OCI-M1 (cell line): ENCODE data around the gene ZDHHC22.

Source experiments
- DNase-seq: peaks from one replicate; lab custom pipeline; 2025; lab: John Stamatoyannopoulos, UW

Gene ZDHHC22

GRCh38 chr14:77157740-77158139 lies 16.1 kb upstream of the ZDHHC22 start:
- DNase-seq = no peak

DNA sequence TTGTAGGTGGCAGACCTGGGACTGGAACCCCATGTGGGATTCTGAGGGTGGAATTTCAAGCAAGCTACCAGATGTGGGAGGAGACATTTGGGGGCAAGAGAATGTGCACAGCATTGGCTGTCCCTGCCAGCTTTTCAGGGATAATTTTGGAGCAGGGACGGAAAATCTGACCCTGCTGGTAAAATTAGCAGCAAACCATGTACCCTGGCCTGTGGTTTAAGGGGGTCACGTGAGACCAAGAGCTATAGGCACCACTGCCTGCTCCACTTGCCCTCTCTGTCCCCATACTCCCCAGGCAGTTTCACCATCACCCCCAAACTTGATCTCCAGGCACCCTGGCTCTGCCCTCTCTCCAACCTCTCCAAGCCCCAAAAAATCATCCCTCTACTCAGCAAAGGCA lies 13.5 kb upstream of the ZDHHC22 start:
- DNase-seq = no peak

GRCh38 chr14:77154421-77154820 lies 12.8 kb upstream of the ZDHHC22 start:
- no peak for DNase-seq

- DNase-seq = no peak
Observed at GRCh38 chr14:77153802-77154201, 12.2 kb upstream of the ZDHHC22 start.

DNA sequence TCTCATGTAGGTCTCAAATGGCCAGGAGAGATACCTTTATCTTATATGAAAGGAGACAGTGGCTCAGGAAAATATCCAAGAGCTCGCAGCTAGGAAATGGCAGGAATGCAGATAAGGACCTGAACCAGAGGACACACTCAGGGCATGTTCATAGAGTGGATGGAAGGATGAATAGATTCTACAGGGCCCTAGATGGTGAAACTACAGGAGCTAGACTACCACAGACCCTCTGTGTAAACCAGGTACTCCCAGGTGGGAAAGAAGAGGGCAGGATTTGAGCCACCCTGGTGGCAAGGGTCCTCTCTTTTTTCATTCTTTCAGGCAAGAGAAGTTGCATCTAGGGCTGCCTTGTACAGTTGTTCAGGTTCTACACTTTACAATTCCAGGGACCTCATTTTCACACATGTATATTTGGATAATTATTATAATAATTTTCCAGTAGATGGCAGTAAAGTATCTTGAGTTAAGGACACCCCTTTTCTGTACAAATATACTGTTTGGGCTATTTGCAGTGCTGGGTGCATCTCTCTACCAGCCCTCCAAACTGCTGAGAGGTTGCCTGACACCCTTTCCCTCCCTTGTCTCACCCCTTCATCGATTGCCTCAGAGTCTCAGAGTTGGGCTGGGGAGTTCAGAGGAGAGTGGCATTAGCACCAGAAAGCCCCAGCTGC lies 10.5 kb upstream of the ZDHHC22 start:
- peak; percentile 52 for DNase-seq

DNA sequence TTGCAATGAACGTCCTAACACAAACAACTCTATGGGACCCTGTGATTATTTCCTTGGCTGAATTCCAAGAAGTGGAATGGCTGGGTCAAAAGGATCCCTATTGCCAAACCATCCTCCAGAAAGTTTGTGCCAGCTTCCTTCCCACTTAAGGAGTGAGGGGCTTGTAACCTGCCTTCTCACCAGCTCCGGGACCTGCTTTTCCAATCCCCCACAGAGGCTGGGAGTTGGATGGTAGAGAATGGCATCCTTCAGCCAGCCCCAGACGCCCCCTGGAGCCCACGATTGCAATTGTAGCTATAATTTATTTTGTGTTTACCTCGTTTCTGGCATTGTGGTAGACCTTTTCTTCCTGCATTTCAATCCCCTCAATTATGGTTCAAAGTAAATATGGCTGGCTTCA lies 9.7 kb upstream of the ZDHHC22 start:
- DNase-seq = peak; percentile 35

DNA sequence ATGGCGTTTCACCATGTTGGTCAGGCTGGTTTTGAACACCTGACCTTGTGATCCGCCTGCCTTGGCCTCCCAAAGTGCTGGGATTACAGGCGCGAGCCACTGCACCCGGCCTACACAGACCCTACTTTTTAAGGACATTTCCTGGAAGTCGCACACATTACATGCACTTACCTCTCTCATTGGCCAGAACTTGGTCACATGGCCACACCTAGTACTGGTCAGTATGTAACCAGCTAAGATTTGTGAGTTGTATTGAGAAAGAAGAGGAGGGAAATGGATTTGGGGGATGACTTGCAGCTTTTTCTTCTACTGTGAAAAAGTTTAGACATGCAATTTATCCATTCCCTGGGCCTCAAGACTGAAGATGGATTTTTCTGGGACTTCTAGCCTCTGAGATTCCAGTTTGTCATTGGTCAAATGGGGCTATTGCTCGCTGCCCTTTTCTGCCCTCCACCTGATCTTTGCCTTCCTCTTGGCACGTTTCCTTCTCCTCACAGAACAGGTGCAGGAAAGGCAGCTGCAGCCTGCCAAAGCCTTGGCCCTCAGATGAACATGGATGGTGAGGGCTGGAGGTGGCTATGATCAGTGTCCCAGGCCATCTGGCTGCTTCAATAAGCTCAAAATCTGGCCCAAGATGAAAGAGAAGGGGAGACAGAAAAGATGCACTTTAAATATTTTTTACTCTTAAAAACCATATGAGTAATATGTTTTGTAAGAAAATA lies 7.1 kb upstream of the ZDHHC22 start:
- peak; percentile 30 for DNase-seq

- DNase-seq = no peak
Observed at GRCh38 chr14:77145975-77146740, 4.6 kb upstream of the ZDHHC22 start.

DNA sequence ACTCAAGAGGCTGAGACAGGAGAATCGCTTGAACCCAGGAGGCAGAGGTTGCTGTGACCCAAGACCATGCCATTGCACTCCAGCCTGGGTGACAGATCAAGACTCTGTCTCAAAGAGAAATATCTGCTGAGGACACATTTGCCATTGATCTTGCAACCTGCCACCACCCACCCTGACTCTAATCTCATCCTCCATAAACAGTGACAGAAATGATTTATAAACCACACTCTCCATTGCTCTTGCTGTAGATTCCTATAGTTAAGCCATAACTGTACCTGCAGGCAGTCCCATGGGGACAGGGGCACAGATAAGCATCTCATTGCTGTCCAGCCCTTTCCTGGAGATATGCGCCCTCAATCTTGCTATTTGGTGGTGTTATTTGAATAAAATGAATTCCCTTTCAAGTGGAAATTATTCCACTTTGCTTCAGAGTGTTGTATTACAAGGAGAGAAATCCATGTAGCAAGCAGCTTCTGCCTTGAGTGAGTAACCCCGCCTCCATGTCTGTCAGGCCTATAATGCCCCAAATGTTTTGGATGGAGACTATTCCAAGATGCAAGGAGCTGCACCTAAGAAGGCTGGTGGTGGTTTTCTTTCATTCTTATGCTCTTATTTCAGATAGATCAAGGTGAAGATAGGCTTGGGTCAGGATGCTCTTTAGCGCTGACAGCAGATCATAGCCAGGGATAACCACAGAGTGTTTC lies 3.0 kb upstream of the ZDHHC22 start:
- no peak for DNase-seq

- DNase-seq = peak; percentile 10
Observed at GRCh38 chr14:77143071-77143470, 1.5 kb upstream of the ZDHHC22 start.

DNA sequence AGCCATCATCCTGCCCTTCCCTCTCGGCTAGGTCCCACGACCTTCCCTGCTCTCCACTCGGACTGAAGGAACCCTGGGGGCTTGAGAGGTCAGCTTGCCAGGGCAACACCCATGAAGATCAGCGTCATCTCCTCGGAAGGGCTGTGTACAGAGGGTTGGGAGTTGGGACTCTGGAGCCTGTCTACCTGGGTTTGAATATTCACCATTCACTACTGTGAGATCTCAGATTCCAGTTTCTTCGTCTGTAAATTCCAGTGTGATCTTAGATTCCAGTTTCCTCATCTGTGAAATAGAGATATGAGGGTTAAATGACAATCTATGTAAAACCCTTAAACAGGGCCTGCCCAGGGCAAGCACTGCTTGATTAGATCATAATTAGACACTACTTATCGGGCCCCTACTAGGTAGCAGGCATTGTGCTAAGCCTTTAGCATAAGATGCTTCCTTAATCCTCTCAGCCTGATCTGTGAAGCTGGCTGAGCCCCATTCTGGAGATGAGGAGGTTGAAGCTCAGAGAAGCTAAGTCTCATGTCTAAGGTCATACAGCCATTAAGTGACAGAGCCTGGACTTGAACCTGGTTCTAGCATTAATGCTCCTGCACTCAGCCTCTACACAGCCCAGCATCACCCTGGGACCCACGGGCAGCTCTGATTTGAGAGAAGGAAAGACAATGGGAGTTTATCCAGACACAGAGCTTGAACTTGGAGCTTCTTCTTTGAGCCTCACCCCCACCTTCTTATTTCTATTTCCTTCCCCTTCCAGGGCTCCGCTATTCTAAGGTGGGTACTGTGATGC lies 612 bp upstream of the ZDHHC22 start:
- DNase-seq = no peak

DNA sequence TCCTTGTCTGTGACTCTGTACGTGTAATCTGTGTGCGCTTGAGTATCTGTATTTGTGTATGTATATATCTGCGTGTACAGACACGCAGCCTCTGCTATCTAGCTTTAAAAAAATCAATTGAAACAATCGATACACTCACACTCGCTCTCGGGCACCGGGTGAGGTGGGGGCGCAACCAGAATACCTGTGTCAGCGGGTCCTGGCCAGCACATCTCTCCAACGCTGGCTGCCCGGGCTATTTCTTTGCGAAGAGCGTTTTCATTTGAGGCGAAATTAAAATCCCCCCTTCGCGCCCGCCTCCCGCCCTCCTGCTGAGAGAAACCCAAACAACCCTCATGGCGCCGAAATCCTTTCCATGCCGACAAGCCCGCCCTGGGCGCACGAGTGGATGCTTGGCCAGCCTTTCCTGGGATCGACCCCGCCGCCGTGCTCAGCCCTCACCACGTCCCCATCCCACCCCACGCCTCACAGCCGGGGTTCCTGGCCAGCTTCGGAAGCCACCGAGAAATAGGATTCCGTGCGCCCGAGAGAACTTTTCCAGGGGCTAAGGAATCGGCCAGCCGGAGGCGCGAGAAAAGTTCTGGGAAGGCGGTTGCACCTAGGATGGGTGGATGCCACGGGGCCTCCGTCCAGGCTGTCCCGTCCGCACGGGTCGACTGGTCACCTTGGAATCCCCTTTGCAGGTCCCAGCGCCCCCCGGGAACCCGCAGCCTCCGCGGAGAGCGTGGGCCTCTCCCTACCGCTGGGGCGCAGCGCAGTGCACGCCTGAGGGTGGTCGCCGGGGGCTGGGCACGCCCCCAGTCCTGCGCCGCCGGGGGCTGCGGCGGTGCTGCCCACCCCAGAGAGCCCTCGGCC lies 1.0 kb downstream of the ZDHHC22 start:
- DNase-seq = no peak

GRCh38 chr14:77139540-77140358 lies 1.8 kb downstream of the ZDHHC22 start:
- DNase-seq = peak; percentile 48

GRCh38 chr14:77139022-77139421 lies 2.6 kb downstream of the ZDHHC22 start:
- no peak for DNase-seq

DNA sequence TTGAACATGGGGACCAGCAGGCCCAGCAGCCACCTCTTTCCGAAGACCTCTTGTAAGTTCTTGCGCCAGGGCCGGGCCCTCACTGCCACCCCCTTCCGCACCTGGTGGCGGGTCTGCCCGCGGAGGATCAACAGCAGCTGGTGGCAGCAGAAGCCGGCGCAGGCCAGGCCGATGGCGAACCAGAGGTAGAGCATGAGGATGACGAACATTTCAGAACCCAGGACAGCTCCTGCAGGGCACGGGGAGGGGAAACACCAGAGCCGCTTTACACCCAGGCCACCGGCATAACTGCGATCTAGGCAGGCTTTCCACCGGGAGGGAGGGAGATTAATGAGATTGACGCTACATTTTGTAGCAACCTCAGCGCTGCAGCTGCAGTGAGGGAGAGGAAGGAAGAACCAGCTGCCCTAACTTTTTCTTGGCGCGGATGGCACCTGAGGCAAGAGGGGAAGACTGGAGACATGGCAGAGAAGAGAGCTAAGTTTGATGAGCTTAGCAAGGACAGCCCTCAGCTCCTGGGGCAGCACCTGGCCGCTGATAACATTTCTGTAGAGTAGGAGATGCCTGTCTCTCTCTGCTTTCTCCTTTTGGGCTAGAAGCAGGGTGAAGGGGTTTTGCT lies 7.8 kb downstream of the ZDHHC22 start:
- peak; percentile 53 for DNase-seq

GRCh38 chr14:77131871-77132486 lies 9.6 kb downstream of the ZDHHC22 start:
- no peak for DNase-seq

- DNase-seq = no peak
Observed at GRCh38 chr14:77131206-77131605, 10.4 kb downstream of the ZDHHC22 start.

DNA sequence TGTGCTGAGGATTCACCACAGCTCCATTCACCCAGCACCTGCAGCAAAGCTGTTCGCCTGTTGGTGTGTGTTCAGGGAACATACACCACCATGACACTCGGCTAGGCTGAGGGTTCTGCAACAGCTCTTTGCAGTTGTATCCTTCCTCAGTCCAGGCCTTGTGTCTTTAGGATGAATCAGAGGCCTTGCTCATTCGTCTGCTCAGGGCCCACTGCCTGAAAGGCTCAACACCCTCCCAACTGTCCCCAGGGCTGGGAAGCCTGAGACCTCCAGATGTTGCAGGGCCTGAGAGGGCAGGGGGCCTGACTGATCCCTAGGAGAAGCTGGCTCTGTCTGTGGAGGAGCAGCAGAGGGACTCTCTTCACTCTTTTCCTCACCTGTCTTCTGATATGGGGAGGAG lies 11.2 kb downstream of the ZDHHC22 start:
- no peak for DNase-seq

- DNase-seq = no peak
Observed at GRCh38 chr14:77128414-77128891, 13.1 kb downstream of the ZDHHC22 start.
